PC-9 (cell line): ENCODE measurements around the gene IRX5.

Source experiments
- EZH2 ChIP-seq: fragments of 200-600 bp; sonication (generic); IDR thresholded peaks from 2 replicates; pipeline ENCODE4 v1.8.0; 2017; ENCODE audit warnings: antibody characterized with exemption, low read depth
- TF ChIP-seq, protein P1 (sequence below): fragments of 200-600 bp; sonication (generic); conservative IDR thresholded peaks from 2 replicates; pipeline ENCODE4 v1.6.1; 2017; ENCODE audit warnings: mixed run types, antibody characterized with exemption, mild to moderate bottlenecking, moderate library complexity

DNA sequence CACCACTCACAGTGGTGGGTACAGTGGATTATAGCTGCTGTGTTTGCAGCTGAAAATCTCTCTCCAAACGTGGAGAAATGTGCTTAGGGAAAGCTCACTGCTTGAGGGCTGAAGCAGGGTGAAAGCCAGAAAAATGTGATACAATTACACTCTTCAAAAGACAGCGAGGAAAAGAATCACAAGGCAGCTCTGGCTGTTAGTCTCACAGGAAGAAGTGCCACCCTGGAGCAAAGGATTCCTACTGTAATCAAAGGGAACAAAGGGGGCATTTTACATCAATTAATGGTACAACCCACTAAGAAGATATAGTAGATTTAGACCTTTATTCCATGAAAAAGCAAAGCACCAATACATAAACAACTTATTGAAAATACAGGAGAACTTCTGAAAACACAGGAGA, 48.1 kb upstream of the IRX5 start:
- TF ChIP-seq, protein P1, sequence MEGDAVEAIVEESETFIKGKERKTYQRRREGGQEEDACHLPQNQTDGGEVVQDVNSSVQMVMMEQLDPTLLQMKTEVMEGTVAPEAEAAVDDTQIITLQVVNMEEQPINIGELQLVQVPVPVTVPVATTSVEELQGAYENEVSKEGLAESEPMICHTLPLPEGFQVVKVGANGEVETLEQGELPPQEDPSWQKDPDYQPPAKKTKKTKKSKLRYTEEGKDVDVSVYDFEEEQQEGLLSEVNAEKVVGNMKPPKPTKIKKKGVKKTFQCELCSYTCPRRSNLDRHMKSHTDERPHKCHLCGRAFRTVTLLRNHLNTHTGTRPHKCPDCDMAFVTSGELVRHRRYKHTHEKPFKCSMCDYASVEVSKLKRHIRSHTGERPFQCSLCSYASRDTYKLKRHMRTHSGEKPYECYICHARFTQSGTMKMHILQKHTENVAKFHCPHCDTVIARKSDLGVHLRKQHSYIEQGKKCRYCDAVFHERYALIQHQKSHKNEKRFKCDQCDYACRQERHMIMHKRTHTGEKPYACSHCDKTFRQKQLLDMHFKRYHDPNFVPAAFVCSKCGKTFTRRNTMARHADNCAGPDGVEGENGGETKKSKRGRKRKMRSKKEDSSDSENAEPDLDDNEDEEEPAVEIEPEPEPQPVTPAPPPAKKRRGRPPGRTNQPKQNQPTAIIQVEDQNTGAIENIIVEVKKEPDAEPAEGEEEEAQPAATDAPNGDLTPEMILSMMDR: no peak
- TF ChIP-seq EZH2: no peak
